ENCODE results near the gene TP53TG5.

Gene TP53TG5

GRCh38 chr20:45405571-45406259 lies 27.6 kb upstream of the TP53TG5 start:
- no peak for DNase-seq (ENCODE audit: low spot score)

- no peak for DNase-seq (ENCODE audit: low spot score)
These were observed 26.3 kb upstream of the TP53TG5 start for GRCh38 chr20:45404438-45404837.

- DNase-seq (ENCODE audit: low spot score): no peak
These were observed 24.8 kb upstream of the TP53TG5 start for GRCh38 chr20:45402946-45403345.

- no peak for DNase-seq (ENCODE audit: low spot score)
These were observed 22.4 kb upstream of the TP53TG5 start for GRCh38 chr20:45400346-45401031.

GRCh38 chr20:45399018-45399417 lies 20.9 kb upstream of the TP53TG5 start:
- DNase-seq (ENCODE audit: low spot score): no peak

- no peak for DNase-seq (ENCODE audit: low spot score)
These were observed 16.9 kb upstream of the TP53TG5 start for GRCh38 chr20:45395114-45395415.

GRCh38 chr20:45394221-45395113 lies 16.3 kb upstream of the TP53TG5 start:
- DNase-seq (ENCODE audit: low spot score): no peak

GRCh38 chr20:45392733-45393132 lies 14.6 kb upstream of the TP53TG5 start:
- DNase-seq (ENCODE audit: low spot score): no peak

GRCh38 chr20:45391559-45391958 lies 13.4 kb upstream of the TP53TG5 start:
- no peak for DNase-seq (ENCODE audit: low spot score)

GRCh38 chr20:45390931-45391330 lies 12.8 kb upstream of the TP53TG5 start:
- DNase-seq (ENCODE audit: low spot score): no peak

- no peak for DNase-seq (ENCODE audit: low spot score)
These were observed 9.1 kb upstream of the TP53TG5 start for GRCh38 chr20:45387274-45387673.

- no peak for DNase-seq (ENCODE audit: low spot score)
These were observed 856 bp downstream of the TP53TG5 start for GRCh38 chr20:45377269-45377668.

GRCh38 chr20:45374966-45375365 lies 3.2 kb downstream of the TP53TG5 start:
- no peak for DNase-seq (ENCODE audit: low spot score)

- no peak for DNase-seq (ENCODE audit: low spot score)
These were observed 4.0 kb downstream of the TP53TG5 start for GRCh38 chr20:45374101-45374467.

- peak; percentile 90 for DNase-seq (ENCODE audit: low spot score)
These were observed 4.6 kb downstream of the TP53TG5 start for GRCh38 chr20:45373353-45374100.

GRCh38 chr20:45372646-45373352 lies 5.3 kb downstream of the TP53TG5 start:
- DNase-seq (ENCODE audit: low spot score): no peak

- DNase-seq (ENCODE audit: low spot score): no peak
These were observed 5.9 kb downstream of the TP53TG5 start for GRCh38 chr20:45372241-45372640.

- DNase-seq (ENCODE audit: low spot score): no peak
These were observed 7.5 kb downstream of the TP53TG5 start for GRCh38 chr20:45370571-45371160.

- DNase-seq (ENCODE audit: low spot score): peak; percentile 59
These were observed 9.7 kb downstream of the TP53TG5 start for GRCh38 chr20:45368221-45368980.

GRCh38 chr20:45367126-45367525 lies 11.0 kb downstream of the TP53TG5 start:
- DNase-seq (ENCODE audit: low spot score): no peak

Data from CD4-positive, alpha-beta T cell treated with Interleukin-6 at 100 ng/mL for 8 hours (primary cell).